K562 (cell line): ENCODE results near the gene ATP6V0C. TPM values are rescaled to one million over a fixed set of nuclear protein-coding genes. Genes with fewer than 3 reads are reported as not detected.

Source experiments
- BMI1 ChIP-seq: fragments of 150-350 bp; IDR thresholded peaks from 2 replicates; pipeline ENCODE4 v1.6.1; 2014; ENCODE audit warnings: low read length
- SAFB ChIP-seq: fragments of 200-400 bp; formaldehyde crosslinking; IDR thresholded peaks from 2 replicates; pipeline ENCODE4 v1.6.1; 2017; ENCODE audit warnings: low read depth, low read length, borderline replicate concordance
- TFE3 ChIP-seq: fragments of 450-650 bp; formaldehyde crosslinking; IDR thresholded peaks from 2 replicates; pipeline ENCODE4 v1.4.0; 2020; ENCODE audit warnings: mild to moderate bottlenecking, mixed read lengths
- ZNF57 ChIP-seq: fragments of 450-650 bp; formaldehyde crosslinking; IDR thresholded peaks from 2 replicates; pipeline ENCODE4 v1.4.0; 2020; ENCODE audit warnings: mild to moderate bottlenecking, moderate library complexity
- polyA plus RNA-seq, 8 experiments: library from polyadenylated mRNA; depleted of rRNA in 4 of 8; stranded (reverse) in 5 of 8; unstranded in 3 of 8; fragments of >200 nt; fragmentation: Nextera tagmentation in 2 of 8; fragmentation: Illumina TruSeq in 1 of 8; extraction: Ambion mirVana in 2 of 8; extraction: Trizol in 1 of 8; gene quantifications; 2 replicates each; pipeline versions ENCODE4 v1.2.1 to v1.2.3, GENCODE V29; 2011 to 2014; ENCODE audit warnings: inconsistent platforms in 1 of 8, missing spikeins in 1 of 8
- total RNA-seq, 7 experiments: library from RNA; depleted of rRNA in 6 of 7; stranded (reverse); fragments of >200 nt in 6 of 7; fragmentation: Illumina TruSeq in 2 of 7; extraction: Trizol in 2 of 7; gene quantifications; 2 replicates each; pipeline versions ENCODE4 v1.2.1 to v1.2.3, GENCODE V29; 2011 to 2021; ENCODE audit warnings: low replicate concordance in 1 of 7
- TF ChIP-seq, protein P1 (sequence below), 2 experiments: fragments of 450-650 bp in 1 of 2; sonication (generic) in 1 of 2; formaldehyde crosslinking in 1 of 2; IDR thresholded peaks; 2 replicates each; pipeline versions ENCODE4 v1.7.1 to v1.9.0; 2016 to 2022; ENCODE audit warnings: inconsistent platforms in 1 of 2, mild to moderate bottlenecking in 1 of 2, missing genetic modification reagents in 1 of 2
- TF ChIP-seq, protein P2 (sequence below): sonication (generic); formaldehyde crosslinking; IDR thresholded peaks from 2 replicates; pipeline ENCODE4 v1.5.0; 2020; ENCODE audit warnings: missing genetic modification reagents
- TF ChIP-seq, protein P3 (sequence below): sonication (generic); IDR thresholded peaks from 2 replicates; pipeline ENCODE4 v1.6.1; 2016
- TF ChIP-seq, protein P4 (sequence below): sonication (generic); formaldehyde crosslinking; IDR thresholded peaks from 2 replicates; pipeline ENCODE4 v1.8.0; 2022; ENCODE audit warnings: missing genetic modification reagents, mild to moderate bottlenecking, moderate library complexity, borderline replicate concordance
- TF ChIP-seq, protein P5 (sequence below): fragments of 450-650 bp; IDR thresholded peaks from 2 replicates; pipeline ENCODE4 v1.6.1; 2016; ENCODE audit warnings: missing biosample characterization, missing genetic modification characterization

The ATP6V0C gene
- total and polyA plus RNA-seq, 9 of the 15 experiments (the other 6 are each of a cell fraction or from before 2014, with no cell fraction given): 2.9 to 228 (median 22.7) TPM

GRCh38 chr16:2532494-2533141, 18.9 kb downstream of the ATP6V0C start (continued):
- TF ChIP-seq, protein P1, sequence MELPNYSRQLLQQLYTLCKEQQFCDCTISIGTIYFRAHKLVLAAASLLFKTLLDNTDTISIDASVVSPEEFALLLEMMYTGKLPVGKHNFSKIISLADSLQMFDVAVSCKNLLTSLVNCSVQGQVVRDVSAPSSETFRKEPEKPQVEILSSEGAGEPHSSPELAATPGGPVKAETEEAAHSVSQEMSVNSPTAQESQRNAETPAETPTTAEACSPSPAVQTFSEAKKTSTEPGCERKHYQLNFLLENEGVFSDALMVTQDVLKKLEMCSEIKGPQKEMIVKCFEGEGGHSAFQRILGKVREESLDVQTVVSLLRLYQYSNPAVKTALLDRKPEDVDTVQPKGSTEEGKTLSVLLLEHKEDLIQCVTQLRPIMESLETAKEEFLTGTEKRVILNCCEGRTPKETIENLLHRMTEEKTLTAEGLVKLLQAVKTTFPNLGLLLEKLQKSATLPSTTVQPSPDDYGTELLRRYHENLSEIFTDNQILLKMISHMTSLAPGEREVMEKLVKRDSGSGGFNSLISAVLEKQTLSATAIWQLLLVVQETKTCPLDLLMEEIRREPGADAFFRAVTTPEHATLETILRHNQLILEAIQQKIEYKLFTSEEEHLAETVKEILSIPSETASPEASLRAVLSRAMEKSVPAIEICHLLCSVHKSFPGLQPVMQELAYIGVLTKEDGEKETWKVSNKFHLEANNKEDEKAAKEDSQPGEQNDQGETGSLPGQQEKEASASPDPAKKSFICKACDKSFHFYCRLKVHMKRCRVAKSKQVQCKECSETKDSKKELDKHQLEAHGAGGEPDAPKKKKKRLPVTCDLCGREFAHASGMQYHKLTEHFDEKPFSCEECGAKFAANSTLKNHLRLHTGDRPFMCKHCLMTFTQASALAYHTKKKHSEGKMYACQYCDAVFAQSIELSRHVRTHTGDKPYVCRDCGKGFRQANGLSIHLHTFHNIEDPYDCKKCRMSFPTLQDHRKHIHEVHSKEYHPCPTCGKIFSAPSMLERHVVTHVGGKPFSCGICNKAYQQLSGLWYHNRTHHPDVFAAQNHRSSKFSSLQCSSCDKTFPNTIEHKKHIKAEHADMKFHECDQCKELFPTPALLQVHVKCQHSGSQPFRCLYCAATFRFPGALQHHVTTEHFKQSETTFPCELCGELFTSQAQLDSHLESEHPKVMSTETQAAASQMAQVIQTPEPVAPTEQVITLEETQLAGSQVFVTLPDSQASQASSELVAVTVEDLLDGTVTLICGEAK (IDR thresholded peaks at IDR 0.05): peak; percentile 37
- TF ChIP-seq, protein P1 (CRISPR knock-in tag; IDR thresholded peaks at IDR 0.05): no peak
- TF ChIP-seq, protein P2, sequence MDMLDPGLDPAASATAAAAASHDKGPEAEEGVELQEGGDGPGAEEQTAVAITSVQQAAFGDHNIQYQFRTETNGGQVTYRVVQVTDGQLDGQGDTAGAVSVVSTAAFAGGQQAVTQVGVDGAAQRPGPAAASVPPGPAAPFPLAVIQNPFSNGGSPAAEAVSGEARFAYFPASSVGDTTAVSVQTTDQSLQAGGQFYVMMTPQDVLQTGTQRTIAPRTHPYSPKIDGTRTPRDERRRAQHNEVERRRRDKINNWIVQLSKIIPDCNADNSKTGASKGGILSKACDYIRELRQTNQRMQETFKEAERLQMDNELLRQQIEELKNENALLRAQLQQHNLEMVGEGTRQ (CRISPR knock-in tag): no peak
- no peak for TF ChIP-seq SAFB
- TF ChIP-seq TFE3 (CRISPR knock-in tag): no peak
- TF ChIP-seq ZNF57: no peak
- TF ChIP-seq, protein P3, sequence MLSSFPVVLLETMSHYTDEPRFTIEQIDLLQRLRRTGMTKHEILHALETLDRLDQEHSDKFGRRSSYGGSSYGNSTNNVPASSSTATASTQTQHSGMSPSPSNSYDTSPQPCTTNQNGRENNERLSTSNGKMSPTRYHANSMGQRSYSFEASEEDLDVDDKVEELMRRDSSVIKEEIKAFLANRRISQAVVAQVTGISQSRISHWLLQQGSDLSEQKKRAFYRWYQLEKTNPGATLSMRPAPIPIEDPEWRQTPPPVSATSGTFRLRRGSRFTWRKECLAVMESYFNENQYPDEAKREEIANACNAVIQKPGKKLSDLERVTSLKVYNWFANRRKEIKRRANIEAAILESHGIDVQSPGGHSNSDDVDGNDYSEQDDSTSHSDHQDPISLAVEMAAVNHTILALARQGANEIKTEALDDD: no peak
- TF ChIP-seq, protein P4, sequence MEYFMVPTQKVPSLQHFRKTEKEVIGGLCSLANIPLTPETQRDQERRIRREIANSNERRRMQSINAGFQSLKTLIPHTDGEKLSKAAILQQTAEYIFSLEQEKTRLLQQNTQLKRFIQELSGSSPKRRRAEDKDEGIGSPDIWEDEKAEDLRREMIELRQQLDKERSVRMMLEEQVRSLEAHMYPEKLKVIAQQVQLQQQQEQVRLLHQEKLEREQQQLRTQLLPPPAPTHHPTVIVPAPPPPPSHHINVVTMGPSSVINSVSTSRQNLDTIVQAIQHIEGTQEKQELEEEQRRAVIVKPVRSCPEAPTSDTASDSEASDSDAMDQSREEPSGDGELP (CRISPR knock-in tag): peak; percentile 29; the same call in 1 of the 2 replicates
- TF ChIP-seq, protein P5, sequence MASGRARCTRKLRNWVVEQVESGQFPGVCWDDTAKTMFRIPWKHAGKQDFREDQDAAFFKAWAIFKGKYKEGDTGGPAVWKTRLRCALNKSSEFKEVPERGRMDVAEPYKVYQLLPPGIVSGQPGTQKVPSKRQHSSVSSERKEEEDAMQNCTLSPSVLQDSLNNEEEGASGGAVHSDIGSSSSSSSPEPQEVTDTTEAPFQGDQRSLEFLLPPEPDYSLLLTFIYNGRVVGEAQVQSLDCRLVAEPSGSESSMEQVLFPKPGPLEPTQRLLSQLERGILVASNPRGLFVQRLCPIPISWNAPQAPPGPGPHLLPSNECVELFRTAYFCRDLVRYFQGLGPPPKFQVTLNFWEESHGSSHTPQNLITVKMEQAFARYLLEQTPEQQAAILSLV: no peak
- TF ChIP-seq BMI1: no peak
